ENCODE results near the gene CEL. TPM values are rescaled to one million over a fixed set of nuclear protein-coding genes. Genes with fewer than 3 reads are reported as not detected.

The CEL gene
- total and polyA plus RNA-seq, 11 donors = 0.61 to 4.0 (median 2.3) TPM

- 91 to 95% (median 95%) methylated on average over 3 of the region's 3 CpGs for WGBS, 4 donors
- DNase-seq (peak in 1 of 5 donors; percentile 2), ATAC-seq (no peak)
- Histone ChIP-seq H3K4me1 (peaks cover 0 to 12% (median 2%) of the 10 kb centered on the region in 12 donors), H3K9me3 (peaks cover 0 to 26% (median 14%) of the 10 kb centered on the region in 12 donors), H3K36me3 (peaks cover 4 to 40% (median 29%) of the 10 kb centered on the region in 9 donors), H3K27me3 (no peaks in the 10 kb centered on the region), H3K4me3 (no peak overlapping the region), H3K27ac (no peak overlapping the region)
- TF ChIP-seq POLR2A (IDR thresholded peaks at IDR 0.05) (no peak), CTCF (IDR thresholded peaks at IDR 0.05) (peak in 3 of 12 donors; percentile 22 to 61 (median 50))
- intact Hi-C loops (cut with DNase I) = loop anchor here in 1 of 10 donors (5.0 kb wide), 1 partner anchor 48 kb away; no protein-coding TSS in a partner anchor
These were observed 33.1 kb downstream of the CEL start for GRCh38 chr9:133094842-133095393.

DNA sequence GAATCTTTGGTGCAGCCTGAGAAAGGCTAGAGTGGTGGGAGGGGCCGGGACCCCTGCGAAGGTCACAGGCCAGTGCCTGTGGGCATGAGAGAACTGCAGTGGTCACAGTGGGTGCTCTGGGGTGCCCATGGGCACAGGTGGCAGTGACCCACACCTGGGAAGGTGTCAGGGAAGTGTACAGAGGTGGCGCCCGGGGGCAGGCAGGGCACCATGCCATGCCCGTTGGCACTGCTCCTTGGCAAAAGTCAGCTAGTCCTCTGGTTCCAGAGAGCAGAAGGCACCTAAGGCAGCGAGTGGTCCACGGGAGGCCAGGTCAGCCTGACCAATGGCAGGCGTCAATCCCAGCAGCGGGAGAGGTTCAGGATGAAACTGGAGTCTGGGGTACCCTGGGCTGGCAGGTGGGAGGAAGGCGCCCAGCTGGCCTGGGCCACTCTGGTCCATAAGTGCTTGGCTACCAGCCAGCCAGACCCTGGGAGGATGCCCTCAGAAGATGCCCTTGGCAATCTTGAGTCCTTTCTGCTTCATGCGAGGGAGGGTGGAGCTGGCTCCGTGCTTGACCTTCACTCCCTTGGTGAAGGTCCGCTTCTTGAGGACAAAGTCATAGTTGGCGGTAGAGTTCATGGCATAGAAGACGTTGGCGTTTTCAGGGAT, 36.4 kb downstream of the CEL start:
- TF ChIP-seq POLR2A (IDR thresholded peaks at IDR 0.05) = no peak
- no peak for TF ChIP-seq CTCF (IDR thresholded peaks at IDR 0.05)
- no peak for ATAC-seq
- no peak overlapping the region for H3K4me3 ChIP-seq
- H3K27ac ChIP-seq = no peak overlapping the region
- WGBS, 4 donors = 81 to 94% (median 88%) methylated on average over 16 of the region's 16 CpGs
- H3K4me1 ChIP-seq = peaks cover 0 to under 1% (median 0%) of the 10 kb centered on the region in 12 donors
- DNase-seq = peak in 1 of 5 donors; percentile 20
- intact Hi-C loops (cut with DNase I) = loop anchor here in 1 of 10 donors (5.0 kb wide), 1 partner anchor 51 kb away; no protein-coding TSS in a partner anchor
- H3K36me3 ChIP-seq = peaks cover 11 to 72% (median 61%) of the 10 kb centered on the region in 9 donors
- H3K9me3 ChIP-seq = peaks cover 0 to 26% (median 14%) of the 10 kb centered on the region in 12 donors
- no peaks in the 10 kb centered on the region for H3K27me3 ChIP-seq

DNA sequence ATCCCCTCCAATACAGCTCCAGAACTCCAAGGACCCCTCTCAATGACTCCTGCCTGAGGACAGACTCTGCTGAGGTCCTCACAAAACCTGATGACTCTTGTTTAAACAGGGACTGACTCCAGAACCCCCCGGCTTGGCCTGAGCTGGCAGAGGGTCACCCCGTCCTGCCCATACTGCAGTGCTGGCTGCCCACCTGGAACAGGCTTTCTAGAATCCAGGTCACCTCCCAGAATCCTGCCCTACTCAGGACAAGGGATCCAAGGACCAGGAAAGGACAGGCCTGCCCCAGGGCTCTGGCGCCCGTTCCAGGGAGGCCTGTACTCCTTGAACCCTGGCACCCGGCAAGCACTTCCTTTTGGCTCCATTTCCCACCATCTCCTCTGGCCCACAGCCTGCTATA, 37.1 kb downstream of the CEL start:
- peaks cover 11 to 79% (median 66%) of the 10 kb centered on the region in 9 donors for H3K36me3 ChIP-seq
- no peak for DNase-seq
- H3K9me3 ChIP-seq = peaks cover 0 to 26% (median 14%) of the 10 kb centered on the region in 12 donors
- H3K4me3 ChIP-seq = no peak overlapping the region
- peaks cover 0 to 3% (median 0%) of the 10 kb centered on the region in 12 donors for H3K4me1 ChIP-seq
- ATAC-seq = no peak
- no peaks in the 10 kb centered on the region for H3K27me3 ChIP-seq
- intact Hi-C loops (cut with DNase I) = loop anchor here in 1 of 10 donors (5.0 kb wide), 1 partner anchor 52 kb away; no protein-coding TSS in a partner anchor
- no peak overlapping the region for H3K27ac ChIP-seq
- WGBS, 4 donors = 89 to 98% (median 93%) methylated on average over 5 of the region's 5 CpGs
- TF ChIP-seq POLR2A (IDR thresholded peaks at IDR 0.05) (no peak), CTCF (IDR thresholded peaks at IDR 0.05) (no peak)
